Astrocyte (in vitro differentiated cells and primary cell): ENCODE results near the gene PGPEP1. TPM values are rescaled to one million over a fixed set of nuclear protein-coding genes. Genes with fewer than 3 reads are reported as not detected.

ENCODE experiments used
- DNase-seq: peaks from one replicate; pipeline ENCODE4 v3.0.0-alpha.2; 2010; ENCODE audit warnings: low read depth
- FAIRE-seq: peaks from 2 replicates; lab custom pipeline; 2011; peaks lifted over from hg19 to GRCh38; lab: Jason Lieb, UNC
- H2AFZ ChIP-seq: 2 replicates; pipeline ENCODE4 v1.6.0; 2012; ENCODE audit warnings: low read depth, low read length, inconsistent platforms
- H3K27ac ChIP-seq: 2 replicates; pipeline ENCODE4 v1.5.1; 2011; ENCODE audit warnings: low read depth, low read length, inconsistent platforms
- H3K27me3 ChIP-seq: 2 replicates; pipeline ENCODE4 v1.6.0; 2011; ENCODE audit warnings: low read length, inconsistent platforms; ENCODE audit not compliant: insufficient read depth
- H3K36me3 ChIP-seq: 2 replicates; pipeline ENCODE4 v1.5.1; 2011; ENCODE audit warnings: low read length, inconsistent platforms; ENCODE audit not compliant: insufficient read depth
- H3K4me1 ChIP-seq: 2 replicates; pipeline ENCODE4 v1.5.1; 2011; ENCODE audit warnings: low read length, inconsistent platforms; ENCODE audit not compliant: insufficient read depth
- H3K4me2 ChIP-seq: 2 replicates; pipeline ENCODE4 v1.6.0; 2012; ENCODE audit warnings: low read length, inconsistent platforms
- H3K4me3 ChIP-seq: 2 replicates; pipeline ENCODE4 v1.5.1; 2011; ENCODE audit warnings: low read depth, mild to moderate bottlenecking, low read length, inconsistent platforms; ENCODE audit not compliant: insufficient read depth
- H3K79me2 ChIP-seq: 2 replicates; pipeline ENCODE4 v1.6.0; 2012; ENCODE audit warnings: mild to moderate bottlenecking, low read length, inconsistent platforms; ENCODE audit not compliant: insufficient read depth
- H3K9ac ChIP-seq: 2 replicates; pipeline ENCODE4 v1.6.0; 2012; ENCODE audit warnings: mild to moderate bottlenecking, low read length, inconsistent platforms
- H3K9me3 ChIP-seq: 2 replicates; pipeline ENCODE4 v1.5.1; 2012; ENCODE audit warnings: low read depth, mild to moderate bottlenecking, low read length, inconsistent platforms; ENCODE audit not compliant: insufficient read depth
- H4K20me1 ChIP-seq: 2 replicates; pipeline ENCODE4 v1.6.0; 2012; ENCODE audit warnings: low read length, inconsistent platforms; ENCODE audit not compliant: insufficient read depth
- H3K27ac Mint-ChIP-seq: one replicate; pipeline ENCODE4 v1.8.0; 2021; ENCODE audit warnings: mild to moderate bottlenecking, mixed read lengths; ENCODE audit not compliant: unreplicated experiment
- H3K27me3 Mint-ChIP-seq: one replicate; pipeline ENCODE4 v1.8.0; 2021; ENCODE audit warnings: low read depth, mixed read lengths; ENCODE audit not compliant: unreplicated experiment
- H3K36me3 Mint-ChIP-seq: one replicate; pipeline ENCODE4 v1.8.0; 2021; ENCODE audit warnings: low read depth, mixed read lengths; ENCODE audit not compliant: unreplicated experiment
- H3K4me1 Mint-ChIP-seq: one replicate; pipeline ENCODE4 v1.8.0; 2021; ENCODE audit warnings: low read depth, mixed read lengths; ENCODE audit not compliant: unreplicated experiment
- H3K4me3 Mint-ChIP-seq: one replicate; pipeline ENCODE4 v1.8.0; 2021; ENCODE audit warnings: mild to moderate bottlenecking, moderate library complexity, mixed read lengths; ENCODE audit not compliant: unreplicated experiment
- H3K9me3 Mint-ChIP-seq: one replicate; pipeline ENCODE4 v1.8.0; 2021; ENCODE audit warnings: mild to moderate bottlenecking, mixed read lengths; ENCODE audit not compliant: unreplicated experiment
- CTCF ChIP-seq: IDR thresholded peaks from 2 replicates; pipeline ENCODE4 v1.5.1; 2011; ENCODE audit warnings: low read depth, mild to moderate bottlenecking, inconsistent platforms, low read length, moderate library complexity; ENCODE audit not compliant: insufficient read depth
- EZH2 ChIP-seq: IDR thresholded peaks from 2 replicates; pipeline ENCODE4 v1.6.1; 2012; ENCODE audit warnings: mild to moderate bottlenecking, low read length, inconsistent platforms; ENCODE audit not compliant: insufficient read depth
- total RNA-seq: library from RNA; stranded (reverse); gene quantifications from 2 replicates; pipeline ENCODE4 v1.2.1, GENCODE V29; 2021

Gene PGPEP1
- total RNA-seq, 1 donor from 2014 or later: 28.4 TPM

- Mint-ChIP-seq H3K27me3 (no peaks in the 10 kb centered on the region), H3K4me1 (peaks cover 10% of the 10 kb centered on the region), H3K36me3 (no peaks in the 10 kb centered on the region), H3K27ac (peak overlapping the region; percentile 71), H3K9me3 (no peaks in the 10 kb centered on the region), H3K4me3 (peak overlapping the region; percentile 82)
- Histone ChIP-seq H3K4me1 (peaks cover 10% of the 10 kb centered on the region), H3K27ac (peak overlapping the region; percentile 67), H3K27me3 (no peaks in the 10 kb centered on the region), H3K4me3 (peak overlapping the region; percentile 56), H3K36me3 (no peaks in the 10 kb centered on the region), H3K79me2 (no peaks in the 10 kb centered on the region), H3K9ac (peak overlapping the region; percentile 67), H3K4me2 (peak overlapping the region; percentile 85), H2AFZ (peak overlapping the region; percentile 71), H4K20me1 (no peaks in the 10 kb centered on the region), H3K9me3 (no peaks in the 10 kb centered on the region)
- TF ChIP-seq EZH2 (no peak), CTCF (peak; percentile 96)
- peak; percentile 59 for FAIRE-seq
- DNase-seq: peak; percentile 93
Observed at GRCh38 chr19:18328340-18329034, 11.9 kb upstream of the PGPEP1 start.

GRCh38 chr19:18329035-18329376 is 11.4 kb upstream of the PGPEP1 start:
- no peaks in the 10 kb centered on the region for H3K36me3 ChIP-seq
- Mint-ChIP-seq H3K4me1 (peaks cover 8% of the 10 kb centered on the region), H3K27ac (peak overlapping the region; percentile 71), H3K36me3 (no peaks in the 10 kb centered on the region), H3K27me3 (no peaks in the 10 kb centered on the region), H3K9me3 (no peaks in the 10 kb centered on the region), H3K4me3 (peak overlapping the region; percentile 82)
- H3K4me3 ChIP-seq: peak overlapping the region; percentile 56
- H3K27ac ChIP-seq: peak overlapping the region; percentile 67
- H3K9me3 ChIP-seq: no peaks in the 10 kb centered on the region
- peaks cover 5% of the 10 kb centered on the region for H3K4me1 ChIP-seq
- H4K20me1 ChIP-seq: no peaks in the 10 kb centered on the region
- DNase-seq: no peak
- H3K79me2 ChIP-seq: no peaks in the 10 kb centered on the region
- peak overlapping the region; percentile 85 for H3K4me2 ChIP-seq
- no peaks in the 10 kb centered on the region for H3K27me3 ChIP-seq
- H2AFZ ChIP-seq: peak overlapping the region; percentile 71
- peak overlapping the region; percentile 67 for H3K9ac ChIP-seq
- TF ChIP-seq CTCF (no peak), EZH2 (no peak)
- no peak for FAIRE-seq

GRCh38 chr19:18330868-18331267 is 9.5 kb upstream of the PGPEP1 start:
- Histone ChIP-seq H3K4me3 (no peak overlapping the region), H2AFZ (no peak overlapping the region), H3K9ac (no peak overlapping the region), H3K27ac (no peak overlapping the region), H3K9me3 (no peaks in the 10 kb centered on the region), H3K4me1 (peaks cover 5% of the 10 kb centered on the region), H4K20me1 (no peaks in the 10 kb centered on the region), H3K4me2 (no peak overlapping the region), H3K36me3 (no peaks in the 10 kb centered on the region), H3K79me2 (no peaks in the 10 kb centered on the region), H3K27me3 (no peaks in the 10 kb centered on the region)
- Mint-ChIP-seq H3K27me3 (no peaks in the 10 kb centered on the region), H3K4me3 (no peak overlapping the region), H3K4me1 (peaks cover 8% of the 10 kb centered on the region), H3K9me3 (no peaks in the 10 kb centered on the region), H3K36me3 (no peaks in the 10 kb centered on the region), H3K27ac (no peak overlapping the region)
- DNase-seq (no peak), FAIRE-seq (no peak)
- TF ChIP-seq CTCF (no peak), EZH2 (no peak)
